Stimulated activated naive CD8-positive, alpha-beta T cell treated with anti-CD3 and anti-CD28 coated beads, Interleukin-15, Interleukin-2, amounts not matched to agents 100 U/mL and 50 U/mL, for 24 hours (primary cell): ENCODE results near the gene FBXW2.
A peak's percentile ranks its signal among the peaks of the same experiment; 100 is the strongest.

ENCODE experiments used
- ATAC-seq: fragments of 150-1000 bp; cut with Tn5 transposase; one replicate; pipeline ENCODE4 v1.10.0; 2021
- DNase-seq: peaks from one replicate; pipeline ENCODE4 v3.0.0; 2021

Gene FBXW2

GRCh38 chr9:120741701-120742100, 51.5 kb downstream of the FBXW2 start:
- ATAC-seq (no peak), DNase-seq (no peak)

GRCh38 chr9:120741191-120741590, 52.0 kb downstream of the FBXW2 start:
- ATAC-seq (no peak), DNase-seq (no peak)

- DNase-seq (no peak), ATAC-seq (no peak)
Measured at GRCh38 chr9:120740132-120740531, 53.1 kb downstream of the FBXW2 start.

GRCh38 chr9:120737416-120738165, 55.6 kb downstream of the FBXW2 start:
- ATAC-seq = no peak
- DNase-seq = no peak

- DNase-seq (no peak), ATAC-seq (no peak)
Measured at GRCh38 chr9:120736881-120737280, 56.3 kb downstream of the FBXW2 start.

- ATAC-seq = no peak
- DNase-seq = no peak
Measured at GRCh38 chr9:120735415-120736126, 57.6 kb downstream of the FBXW2 start.

GRCh38 chr9:120734607-120735410, 58.4 kb downstream of the FBXW2 start:
- DNase-seq (no peak), ATAC-seq (no peak)

GRCh38 chr9:120733190-120733589, 60.0 kb downstream of the FBXW2 start:
- DNase-seq (no peak), ATAC-seq (no peak)

- DNase-seq (no peak), ATAC-seq (no peak)
Measured at GRCh38 chr9:120730654-120731514, 62.3 kb downstream of the FBXW2 start.

GRCh38 chr9:120729791-120730241, 63.4 kb downstream of the FBXW2 start:
- peak; percentile 23 for ATAC-seq
- DNase-seq = no peak

GRCh38 chr9:120726484-120726883, 66.7 kb downstream of the FBXW2 start:
- DNase-seq (no peak), ATAC-seq (no peak)

- ATAC-seq (no peak), DNase-seq (no peak)
Measured at GRCh38 chr9:120725907-120726306, 67.3 kb downstream of the FBXW2 start.

- ATAC-seq (no peak), DNase-seq (no peak)
Measured at GRCh38 chr9:120724757-120725400, 68.3 kb downstream of the FBXW2 start.

GRCh38 chr9:120723565-120723964, 69.7 kb downstream of the FBXW2 start:
- DNase-seq = no peak

GRCh38 chr9:120720404-120720803, 72.8 kb downstream of the FBXW2 start:
- ATAC-seq = no peak
- DNase-seq = no peak

More at GRCh38 chr9:120723565-120723964, 69.7 kb downstream of the FBXW2 start:
- ATAC-seq = no peak

- no peak for DNase-seq
- no peak for ATAC-seq
Measured at GRCh38 chr9:120718316-120718715, 74.9 kb downstream of the FBXW2 start.

GRCh38 chr9:120717176-120717575, 76.0 kb downstream of the FBXW2 start:
- ATAC-seq (no peak), DNase-seq (no peak)

- ATAC-seq (no peak), DNase-seq (no peak)
Measured at GRCh38 chr9:120716483-120716882, 76.7 kb downstream of the FBXW2 start.

GRCh38 chr9:120715389-120715924, 77.8 kb downstream of the FBXW2 start:
- DNase-seq (no peak), ATAC-seq (no peak)

- peak; percentile 21 for ATAC-seq
Measured at GRCh38 chr9:120714846-120715388, 78.3 kb downstream of the FBXW2 start.

More at GRCh38 chr9:120714846-120715388, 78.3 kb downstream of the FBXW2 start:
- no peak for DNase-seq
